T-cell (primary cell): ENCODE data around the gene FAN1. TPM values are rescaled to one million over a fixed set of nuclear protein-coding genes. Genes with fewer than 3 reads are reported as not detected.
"Not testable (repeated sequence)": the region's sequence is repeated elsewhere in the genome, so short reads cannot be mapped to it uniquely, and the experiment has no call there.

ENCODE experiments used
- ATAC-seq, 4 experiments: fragments of 200-7000 bp in 3 of 4; fragments of 150-1000 bp in 1 of 4; cut with Tn5 transposase; replicated peaks in 1 of 4; 1 replicate in 3 of 4; 2 replicates in 1 of 4; pipeline ENCODE4 v1.10.0; 2021; ENCODE audit warnings: moderate library complexity in 3 of 4, mild to moderate bottlenecking in 2 of 4, moderate number of reproducible peaks in 1 of 4
- CTCF ChIA-PET, 2 donors: fragments of 300-600 bp; sonication (Branson Sonifier 250); formaldehyde crosslinking; loops; one replicate each; lab custom pipeline; 2022; ENCODE audit warnings: antibody characterized with exemption in 2 of 2; lab: Charles Lee
- POLR2A ChIA-PET, 2 donors: fragments of 300-600 bp; sonication (Branson Sonifier 250); formaldehyde crosslinking; loops; one replicate each; lab custom pipeline; 2022; ENCODE audit warnings: antibody characterized with exemption in 2 of 2; lab: Charles Lee
- DNase-seq, 35 experiments: peaks; one replicate each; pipeline versions ENCODE4 v3.0.0 to v3.0.0-alpha.2; 2013 to 2023
- H3K27ac ChIP-seq: one replicate; pipeline ENCODE4 v1.5.1; 2013; ENCODE audit warnings: low read length
- H3K27me3 ChIP-seq, 2 experiments: replicated peaks in 1 of 2; 1 replicate in 1 of 2; 2 replicates in 1 of 2; pipeline versions ENCODE4 v1.6.1 to v1.7.0; 2013; ENCODE audit warnings: low read length in 1 of 2, mixed read lengths in 1 of 2; ENCODE audit not compliant: control insufficient read depth in 2 of 2, insufficient read depth in 2 of 2; ENCODE audit errors: extremely low read depth in 1 of 2
- H3K36me3 ChIP-seq, 2 donors: 1 replicate in 1 of 2; 2 replicates in 1 of 2; pipeline versions ENCODE4 v1.6.1 to v1.7.0; 2013; ENCODE audit warnings: low read length in 1 of 2; ENCODE audit not compliant: control insufficient read depth in 2 of 2, insufficient read depth in 1 of 2; ENCODE audit errors: extremely low read depth in 1 of 2
- H3K4me1 ChIP-seq, 2 experiments: 1 replicate in 1 of 2; 2 replicates in 1 of 2; pipeline versions ENCODE4 v1.6.1 to v1.7.0; 2013; ENCODE audit warnings: low read length in 2 of 2, mixed read lengths in 1 of 2; ENCODE audit not compliant: insufficient read depth in 2 of 2, control insufficient read depth in 1 of 2; ENCODE audit errors: extremely low read depth in 1 of 2
- H3K4me3 ChIP-seq, 2 donors: 1 replicate in 1 of 2; 2 replicates in 1 of 2; pipeline versions ENCODE4 v1.5.1 to v1.7.0; 2013; ENCODE audit warnings: mild to moderate bottlenecking in 2 of 2, low read length in 1 of 2, moderate library complexity in 1 of 2; ENCODE audit not compliant: control insufficient read depth in 1 of 2; ENCODE audit errors: extremely low read depth in 1 of 2
- H3K9me3 ChIP-seq: 2 replicates; pipeline ENCODE4 v1.7.0; 2013
- H3K27ac Mint-ChIP-seq, 2 donors: one replicate each; pipeline ENCODE4 v1.8.0; 2020 to 2021; ENCODE audit warnings: mild to moderate bottlenecking in 2 of 2, mixed read lengths in 2 of 2
- H3K27me3 Mint-ChIP-seq, 2 donors: one replicate each; pipeline ENCODE4 v1.8.0; 2021 to 2022; ENCODE audit warnings: mixed read lengths in 2 of 2
- H3K36me3 Mint-ChIP-seq: one replicate; pipeline ENCODE4 v1.8.0; 2021; ENCODE audit warnings: mixed read lengths
- H3K4me1 Mint-ChIP-seq, 3 donors: one replicate each; pipeline ENCODE4 v1.8.0; 2020 to 2022; ENCODE audit warnings: mixed read lengths in 3 of 3, mild to moderate bottlenecking in 1 of 3
- H3K4me3 Mint-ChIP-seq, 3 donors: one replicate each; pipeline ENCODE4 v1.8.0; 2020 to 2022; ENCODE audit warnings: mild to moderate bottlenecking in 3 of 3, mixed read lengths in 3 of 3, moderate library complexity in 3 of 3
- H3K9me3 Mint-ChIP-seq, 3 donors: one replicate each; pipeline ENCODE4 v1.8.0; 2020 to 2022; ENCODE audit warnings: mixed read lengths in 3 of 3
- WGBS: methylation state at CpG from one replicate; pipeline ENCODE4 v1.1.5; 2013; ENCODE audit warnings: missing lambda C conversion rate; ENCODE audit not compliant: insufficient coverage; 5-methylcytosine and 5-hydroxymethylcytosine counted together
- total RNA-seq, 35 experiments: library from RNA in 6 of 35; stranded (reverse) in 6 of 35; fragments of 120-200 nt in 1 of 35; gene quantifications; one replicate each; pipeline versions ENCODE4 v1.2.1 to v1.2.4 and lab custom pipeline; 2013 to 2026

FAN1 gene
- total RNA-seq, 5 donors from 2014 or later (not counting 1 experiment from before 2014, with no cell fraction given) = 21.2 to 31.2 (median 26.7) TPM

DNA sequence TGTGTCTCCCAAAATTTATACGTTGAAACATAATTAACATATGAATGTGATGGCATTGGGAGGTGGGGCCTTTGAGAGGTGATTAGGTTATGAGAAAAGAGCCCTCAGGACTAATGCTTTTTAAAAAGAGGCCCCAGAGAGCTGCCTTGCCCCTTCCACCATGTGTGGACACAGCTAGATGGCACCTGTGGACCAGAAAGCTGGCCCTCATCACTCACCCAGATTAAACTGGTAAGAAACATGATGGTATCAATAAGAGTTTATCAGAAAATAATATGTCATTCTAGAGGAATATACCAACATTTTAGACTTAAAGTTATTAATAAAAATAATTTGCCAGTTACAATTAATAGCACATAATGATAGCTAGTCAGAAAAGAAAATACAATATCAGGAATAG is 25.2 kb upstream of the FAN1 start:
- no peak overlapping the region for H3K4me3 Mint-ChIP-seq
- no peaks in the 10 kb centered on the region for H3K27me3 ChIP-seq
- no peak overlapping the region for H3K27ac ChIP-seq
- no peaks in the 10 kb centered on the region for H3K36me3 ChIP-seq
- ATAC-seq (no peak), DNase-seq (no peak)
- H3K9me3 Mint-ChIP-seq = peaks cover 0 to 4% (median 2%) of the 10 kb centered on the region in 3 donors
- H3K4me3 ChIP-seq = no peak overlapping the region
- ChIA-PET CTCF (interaction anchor here (0.6 kb wide), 3 partner anchors 20 to 240 kb away, joined by 3 read pairs; no protein-coding TSS in a partner anchor), POLR2A (no interaction called here)
- H3K9me3 ChIP-seq = no peaks in the 10 kb centered on the region
- H3K4me1 Mint-ChIP-seq = peaks cover 0 to 19% (median 6%) of the 10 kb centered on the region in 3 donors
- peaks cover 0 to 8% of the 10 kb centered on the region in 2 donors for H3K27me3 Mint-ChIP-seq
- H3K4me1 ChIP-seq = peaks cover 0 to 4% of the 10 kb centered on the region in 2 experiments
- WGBS = no CpG with 5 or more reads among the region's 1 CpG
- no peak overlapping the region for H3K27ac Mint-ChIP-seq
- peaks cover 7% of the 10 kb centered on the region for H3K36me3 Mint-ChIP-seq

DNA sequence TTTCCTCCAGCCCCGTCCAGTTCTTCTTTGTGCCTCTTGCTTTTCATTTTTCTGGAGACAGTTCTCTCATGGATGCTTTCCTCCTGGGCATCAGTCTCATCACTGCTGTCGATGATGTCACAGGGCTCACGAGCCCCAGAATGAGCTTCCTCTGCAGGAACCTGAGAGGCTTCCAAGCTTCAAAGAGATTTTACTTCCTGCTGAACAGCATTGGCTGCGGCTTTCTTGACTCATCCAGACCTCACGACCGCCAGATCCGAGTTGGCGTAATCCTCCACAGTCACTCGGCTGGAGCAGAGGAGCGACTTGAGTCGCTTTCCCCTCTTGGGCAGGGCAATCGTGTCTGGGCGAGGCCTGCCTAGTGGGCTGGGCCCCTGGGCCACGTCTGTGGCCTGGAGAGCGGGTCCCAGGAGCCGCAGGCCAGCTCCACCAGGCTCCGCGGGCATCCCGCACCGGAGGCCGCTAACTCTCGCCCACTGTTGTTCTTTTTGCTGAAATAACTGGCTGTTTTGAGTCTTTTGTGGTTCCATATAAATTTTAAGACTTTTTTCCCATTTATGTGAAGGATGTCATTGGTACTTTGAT is 20.8 kb upstream of the FAN1 start:
- 54% methylated on average over 12 of the region's 22 CpGs for WGBS

DNA sequence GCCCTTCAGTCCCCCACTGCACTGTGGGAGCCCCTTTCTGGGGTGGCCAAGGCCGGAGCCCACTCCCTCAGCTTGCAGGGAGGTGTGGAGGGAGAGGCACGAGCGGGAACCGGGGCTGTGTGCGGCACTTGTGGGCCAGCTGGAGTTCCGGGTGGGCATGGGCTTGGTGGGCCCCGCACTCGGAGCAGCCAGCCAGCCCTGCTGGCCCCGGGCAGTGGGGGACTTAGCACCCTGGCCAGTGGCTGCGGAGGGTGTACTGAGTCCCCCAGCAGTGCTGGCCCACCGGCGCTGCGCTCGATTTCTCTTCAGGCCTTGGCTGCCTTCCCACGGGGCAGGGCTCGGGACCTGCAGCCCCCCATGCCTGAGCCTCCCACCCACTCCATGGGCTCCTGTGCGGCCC is 20.0 kb upstream of the FAN1 start:
- peaks cover 0 to 21% (median 6%) of the 10 kb centered on the region in 3 donors for H3K4me1 Mint-ChIP-seq
- H3K27me3 ChIP-seq, H3K4me1 ChIP-seq, POLR2A ChIA-PET, H3K36me3 Mint-ChIP-seq, H3K27ac Mint-ChIP-seq, H3K9me3 Mint-ChIP-seq, H3K36me3 ChIP-seq, H3K9me3 ChIP-seq, H3K27me3 Mint-ChIP-seq, ATAC-seq, H3K27ac ChIP-seq, CTCF ChIA-PET, H3K4me3 ChIP-seq, DNase-seq, H3K4me3 Mint-ChIP-seq: not testable (repeated sequence)
- 96% methylated on average over 7 of the region's 17 CpGs for WGBS

More for the DNA sequence above, 20.8 kb upstream of the FAN1 start:
- H3K36me3 ChIP-seq = no peaks in the 10 kb centered on the region
- Mint-ChIP-seq H3K9me3 (peaks cover 0 to 4% (median 2%) of the 10 kb centered on the region in 3 donors), H3K4me1 (peaks cover 0 to 21% (median 6%) of the 10 kb centered on the region in 3 donors), H3K36me3 (peaks cover 7% of the 10 kb centered on the region), H3K4me3 (no peak overlapping the region), H3K27ac (no peak overlapping the region), H3K27me3 (peaks cover 0 to 8% of the 10 kb centered on the region in 2 donors)
- peak; percentile 45 to 93 (median 74) for ATAC-seq
- H3K9me3 ChIP-seq = no peaks in the 10 kb centered on the region
- POLR2A ChIA-PET = interaction anchor here in 1 of 2 donors (0.5 kb wide), 1 partner anchor 37 kb away, joined by 3 read pairs; no protein-coding TSS in a partner anchor
- CTCF ChIA-PET = no interaction called here
- H3K4me3 ChIP-seq = no peak overlapping the region
- peaks cover 0 to 4% of the 10 kb centered on the region in 2 experiments for H3K4me1 ChIP-seq
- H3K27ac ChIP-seq = no peak overlapping the region
- DNase-seq = peak in 18 of 35 experiments; percentile 4 to 36 (median 12)
- H3K27me3 ChIP-seq = peaks cover 0 to 2% of the 10 kb centered on the region in 2 experiments

- Histone ChIP-seq H3K9me3 (no peaks in the 10 kb centered on the region), H3K36me3 (no peaks in the 10 kb centered on the region), H3K27ac (no peak overlapping the region), H3K4me1 (peaks cover 0 to 4% of the 10 kb centered on the region in 2 experiments), H3K27me3 (peaks cover 0 to 2% of the 10 kb centered on the region in 2 experiments), H3K4me3 (no peak overlapping the region)
- 75% methylated on average over 1 of the region's 1 CpG for WGBS
- H3K27ac Mint-ChIP-seq = no peak overlapping the region
- H3K4me1 Mint-ChIP-seq = peaks cover 0 to 21% (median 6%) of the 10 kb centered on the region in 3 donors
- no peak overlapping the region for H3K4me3 Mint-ChIP-seq
- CTCF ChIA-PET = no interaction called here
- ATAC-seq = no peak
- H3K36me3 Mint-ChIP-seq = peaks cover 4% of the 10 kb centered on the region
- H3K27me3 Mint-ChIP-seq = no peaks in the 10 kb centered on the region
- no peaks in the 10 kb centered on the region for H3K9me3 Mint-ChIP-seq
- DNase-seq = no peak
- POLR2A ChIA-PET = no interaction called here
These were observed 17.9 kb upstream of the FAN1 start for GRCh38 chr15:30885814-30886213.

GRCh38 chr15:30889196-30889595 is 14.5 kb upstream of the FAN1 start:
- POLR2A ChIA-PET = no interaction called here

GRCh38 chr15:30895461-30896210 is 8.1 kb upstream of the FAN1 start:
- H3K27me3 Mint-ChIP-seq = no peaks in the 10 kb centered on the region
- DNase-seq = no peak
- peaks cover 0 to 11% of the 10 kb centered on the region in 2 experiments for H3K27me3 ChIP-seq
- ATAC-seq = no peak
- H3K36me3 ChIP-seq = no peaks in the 10 kb centered on the region
- ChIA-PET POLR2A (no interaction called here), CTCF (no interaction called here)
- WGBS = 95% methylated on average over 22 of the region's 33 CpGs
- no peaks in the 10 kb centered on the region for H3K36me3 Mint-ChIP-seq
- H3K4me1 Mint-ChIP-seq = peaks cover 0 to 3% (median 2%) of the 10 kb centered on the region in 3 donors
- H3K27ac ChIP-seq = no peak overlapping the region
- H3K4me3 Mint-ChIP-seq = no peak overlapping the region
- no peaks in the 10 kb centered on the region for H3K9me3 ChIP-seq
- H3K27ac Mint-ChIP-seq = no peak overlapping the region
- H3K4me3 ChIP-seq = no peak overlapping the region
- H3K9me3 Mint-ChIP-seq = no peaks in the 10 kb centered on the region
- H3K4me1 ChIP-seq = no peaks in the 10 kb centered on the region

More at GRCh38 chr15:30889196-30889595, 14.5 kb upstream of the FAN1 start:
- Histone ChIP-seq H3K27me3 (peaks cover 0 to 2% of the 10 kb centered on the region in 2 experiments), H3K4me1 (no peaks in the 10 kb centered on the region), H3K9me3 (no peaks in the 10 kb centered on the region), H3K36me3 (no peaks in the 10 kb centered on the region), H3K4me3 (no peak overlapping the region), H3K27ac (no peak overlapping the region)
- H3K9me3 Mint-ChIP-seq = no peaks in the 10 kb centered on the region
- peaks cover 0 to 2% (median 0%) of the 10 kb centered on the region in 3 donors for H3K4me1 Mint-ChIP-seq
- no peaks in the 10 kb centered on the region for H3K27me3 Mint-ChIP-seq
- CTCF ChIA-PET = no interaction called here
- H3K27ac Mint-ChIP-seq = no peak overlapping the region
- no peak overlapping the region for H3K4me3 Mint-ChIP-seq
- DNase-seq = no peak
- H3K36me3 Mint-ChIP-seq = no peaks in the 10 kb centered on the region
- ATAC-seq = no peak
- 80% methylated on average over 1 of the region's 4 CpGs for WGBS
